Middle frontal gyrus (tissue), 1 donor: Measurements from ENCODE around the gene MAOB.

Experiments
- DNase-seq: peaks from one replicate; pipeline ENCODE4 v3.0.0-alpha.2; 2015; ENCODE audit warnings: low spot score; ENCODE audit errors: extremely low spot score

Gene MAOB

DNA sequence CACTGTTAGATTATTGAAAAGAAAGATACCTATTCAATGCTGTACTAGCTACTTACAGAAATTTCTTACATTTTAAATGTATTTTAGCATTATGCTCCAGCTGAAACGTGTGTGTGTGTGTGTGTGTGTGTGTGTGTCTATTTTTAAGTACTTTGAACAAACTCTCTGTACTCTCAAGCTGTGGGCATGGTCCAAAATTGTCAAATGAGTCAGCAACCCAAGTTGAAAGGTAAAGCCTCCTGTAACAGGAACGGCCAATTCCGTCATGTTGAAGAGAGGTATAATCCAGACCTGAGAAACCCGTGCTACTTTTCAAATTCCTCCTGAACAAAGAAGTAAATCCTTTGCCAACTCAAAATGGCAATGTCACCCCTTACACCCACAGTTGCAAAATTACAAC, 20.5 kb downstream of the MAOB start:
- no peak for DNase-seq

DNA sequence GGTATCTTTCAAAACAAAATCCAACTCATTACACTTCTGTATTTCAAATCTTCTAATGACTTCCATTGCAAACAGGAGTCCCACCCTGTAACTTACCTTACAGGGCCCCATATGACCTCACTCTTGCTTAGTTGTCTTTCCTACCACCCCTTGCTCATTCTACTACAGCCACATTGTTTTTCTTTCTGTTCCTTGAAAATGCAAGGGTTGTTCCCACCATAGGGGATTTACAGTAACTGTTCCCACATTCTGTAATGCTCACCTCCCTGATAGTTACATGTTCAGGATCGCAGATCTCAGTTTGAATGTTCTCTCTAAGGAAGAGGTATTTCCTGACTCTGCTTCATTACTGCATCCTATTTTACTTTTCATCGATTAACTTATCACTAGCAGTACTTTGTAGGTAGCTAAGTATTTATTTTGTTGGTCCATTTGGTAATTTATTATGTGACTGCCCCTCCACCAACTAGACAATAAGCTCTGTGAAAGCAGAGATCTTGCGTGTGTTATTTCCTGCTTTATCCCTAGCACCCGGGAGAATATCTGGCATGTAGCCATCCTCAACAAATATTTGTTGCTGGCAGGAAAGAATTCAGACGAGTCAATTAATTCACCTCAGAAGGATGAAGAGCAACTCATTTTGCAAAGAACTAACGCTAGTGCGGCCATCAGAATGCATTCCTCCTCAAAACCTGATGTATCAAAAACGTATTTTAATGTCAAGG, 21.4 kb downstream of the MAOB start:
- no peak for DNase-seq

GRCh38 chrX:43853225-43853828, 28.9 kb downstream of the MAOB start:
- no peak for DNase-seq

DNA sequence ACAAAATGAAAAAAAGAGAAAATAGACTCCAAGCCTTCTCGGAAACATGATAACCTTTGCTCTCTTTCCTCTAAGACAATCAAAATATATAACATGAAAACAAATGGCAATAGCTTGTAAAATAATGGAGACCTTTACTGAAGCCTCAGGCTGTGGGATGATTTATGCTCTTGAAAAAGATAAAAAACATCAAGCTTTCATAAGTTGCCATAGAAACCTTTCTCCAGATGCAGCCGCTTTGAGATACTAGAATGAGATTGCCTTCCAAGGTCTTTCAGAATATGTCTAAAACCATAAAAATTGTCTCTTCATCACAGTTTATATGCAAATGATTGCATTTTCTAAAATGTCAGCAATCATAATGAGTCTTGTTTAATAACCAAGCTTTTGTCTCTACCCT, 31.6 kb downstream of the MAOB start:
- no peak for DNase-seq

GRCh38 chrX:43849173-43849572, 33.1 kb downstream of the MAOB start:
- DNase-seq: no peak

GRCh38 chrX:43847352-43847751, 34.9 kb downstream of the MAOB start:
- no peak for DNase-seq

DNA sequence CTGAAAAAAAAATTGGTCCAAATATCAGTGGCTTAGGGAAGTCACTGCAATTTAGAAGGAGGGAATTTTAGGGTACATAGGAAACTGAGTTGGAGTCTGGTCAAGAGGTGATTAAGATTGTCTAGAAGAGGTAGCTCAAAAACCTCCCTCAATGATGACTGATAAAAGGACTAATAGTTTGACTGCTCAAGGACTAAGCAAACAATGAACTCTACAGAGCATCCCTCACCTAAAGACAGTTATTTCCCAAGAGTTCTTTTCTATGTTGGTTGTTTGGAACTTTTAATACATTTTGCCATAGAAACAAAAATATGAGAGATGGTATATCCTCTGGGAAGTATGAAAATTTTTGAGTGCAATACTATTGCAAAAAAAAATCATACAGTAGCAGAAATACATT, 35.7 kb downstream of the MAOB start:
- DNase-seq: no peak

GRCh38 chrX:43845776-43846175, 36.5 kb downstream of the MAOB start:
- DNase-seq: no peak

DNA sequence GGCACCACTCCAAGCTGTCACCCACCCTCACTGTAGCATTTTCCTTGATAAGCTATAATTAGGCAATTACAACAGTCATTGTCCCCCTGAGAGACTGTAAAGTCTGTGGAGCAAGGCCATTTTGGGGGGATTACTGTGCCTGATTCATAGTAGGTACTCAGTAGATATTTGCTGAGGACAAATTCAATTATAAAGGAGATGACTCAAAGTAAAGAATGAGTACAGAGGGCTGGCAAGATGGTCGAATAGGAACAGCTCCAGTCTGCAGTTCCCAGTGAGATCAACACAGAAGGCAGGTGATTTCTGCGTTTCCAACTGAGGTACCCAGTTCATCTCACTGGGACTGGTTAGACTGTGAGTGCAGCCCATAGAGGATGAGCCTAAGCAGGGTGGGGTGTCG, 42.0 kb downstream of the MAOB start:
- no peak for DNase-seq

GRCh38 chrX:43836435-43837184, 45.6 kb downstream of the MAOB start:
- DNase-seq: peak; percentile 3

- no peak for DNase-seq
These were observed 46.7 kb downstream of the MAOB start for GRCh38 chrX:43835559-43835958.

DNA sequence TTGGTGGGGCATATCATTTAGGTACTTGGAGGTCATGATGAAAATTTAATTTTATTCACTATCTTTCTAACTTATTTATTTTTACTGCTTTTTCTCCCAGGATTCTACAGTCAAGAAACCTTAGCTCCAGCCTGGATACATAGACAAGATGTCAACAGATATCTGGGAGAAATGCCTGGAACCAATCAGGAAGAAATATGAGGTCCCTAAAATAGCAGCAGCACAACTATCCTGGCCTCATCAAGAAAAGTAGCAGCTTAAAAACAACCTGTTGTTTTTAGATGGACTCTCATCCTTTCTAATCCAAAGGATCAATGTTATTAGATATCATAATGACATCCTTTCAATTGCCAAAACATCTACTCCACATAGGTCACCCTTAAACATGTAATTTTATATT, 54.5 kb downstream of the MAOB start:
- DNase-seq: no peak

DNA sequence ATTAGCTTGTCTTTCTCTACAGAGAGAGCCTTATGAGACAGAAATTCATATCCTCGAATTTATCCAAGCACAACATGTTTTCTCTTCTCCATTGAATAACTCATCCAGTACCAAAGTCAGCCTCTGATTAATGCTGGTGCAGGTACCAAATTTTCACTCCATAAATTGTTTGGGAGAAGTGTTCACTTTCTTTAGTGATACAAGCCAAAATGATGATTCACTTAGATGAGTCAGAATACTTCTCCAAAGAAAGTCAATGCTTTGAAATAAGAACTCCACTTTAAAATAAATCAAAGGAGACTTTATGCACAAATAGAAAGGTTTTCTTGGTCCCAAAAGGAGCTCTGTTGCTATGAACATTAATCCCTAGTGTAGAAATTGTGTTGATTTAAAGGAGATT, 60.2 kb downstream of the MAOB start:
- DNase-seq: no peak

DNA sequence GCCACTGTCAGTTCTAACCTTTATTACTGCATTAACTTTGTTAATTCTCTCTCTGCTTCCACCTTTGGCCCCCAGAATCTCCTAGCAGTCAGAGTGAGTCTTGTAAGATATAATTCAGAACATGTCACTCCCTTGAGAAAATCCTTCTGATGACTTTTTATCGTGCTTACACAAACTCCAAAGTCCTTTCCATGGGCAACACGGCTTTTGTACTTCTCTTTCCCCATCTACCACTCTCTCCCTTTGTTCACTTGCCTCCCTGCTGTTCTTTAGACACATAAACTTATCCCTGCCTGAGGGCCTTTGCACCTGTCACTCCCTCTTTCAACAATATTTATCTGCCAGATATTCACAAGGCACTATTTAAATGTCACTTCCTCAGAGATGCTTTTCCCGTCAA, 64.8 kb downstream of the MAOB start:
- no peak for DNase-seq

GRCh38 chrX:43815209-43815608, 67.0 kb downstream of the MAOB start:
- no peak for DNase-seq

DNA sequence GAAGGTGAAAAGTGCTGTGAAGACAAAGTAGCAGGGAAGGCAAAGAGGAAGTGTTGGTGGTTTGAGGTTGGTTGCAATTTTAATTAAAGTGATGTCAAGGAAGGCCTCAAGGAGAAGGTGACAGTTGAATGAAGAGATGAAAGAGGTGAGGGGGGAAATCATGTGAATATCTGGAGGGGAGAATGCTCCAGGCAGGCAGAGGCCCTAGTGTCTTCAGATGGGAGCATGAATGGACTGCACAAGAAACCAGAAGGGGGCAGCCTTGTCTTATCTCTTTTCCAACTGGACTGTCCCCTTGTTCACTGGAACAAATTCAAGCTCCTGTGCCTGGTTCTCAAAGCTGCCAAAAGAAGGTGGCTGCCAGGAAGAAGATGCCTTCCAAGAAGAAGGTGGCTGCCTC, 68.4 kb downstream of the MAOB start:
- DNase-seq: no peak

GRCh38 chrX:43813319-43813718, 68.9 kb downstream of the MAOB start:
- DNase-seq: no peak

- DNase-seq: no peak
These were observed 72.8 kb downstream of the MAOB start for GRCh38 chrX:43809463-43809862.

DNA sequence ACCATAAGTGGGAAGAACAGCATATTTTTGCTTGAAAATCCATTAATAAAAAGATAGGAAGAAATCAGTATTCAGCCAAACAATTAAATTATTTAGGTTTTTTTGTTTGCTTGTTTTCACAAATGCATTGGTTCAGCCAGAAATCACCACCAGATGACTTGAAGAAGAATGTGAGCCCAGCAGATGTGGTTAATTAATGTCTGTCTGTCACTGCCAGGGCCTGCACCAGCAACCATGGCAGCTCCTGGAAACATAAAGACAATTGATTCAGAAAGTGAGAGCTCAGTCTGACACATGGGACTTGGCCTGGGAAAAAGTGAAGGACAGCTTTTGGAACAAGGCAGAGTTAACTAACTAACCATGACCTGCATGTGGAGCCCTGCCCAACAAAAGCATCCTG, 74.0 kb downstream of the MAOB start:
- DNase-seq: no peak

DNA sequence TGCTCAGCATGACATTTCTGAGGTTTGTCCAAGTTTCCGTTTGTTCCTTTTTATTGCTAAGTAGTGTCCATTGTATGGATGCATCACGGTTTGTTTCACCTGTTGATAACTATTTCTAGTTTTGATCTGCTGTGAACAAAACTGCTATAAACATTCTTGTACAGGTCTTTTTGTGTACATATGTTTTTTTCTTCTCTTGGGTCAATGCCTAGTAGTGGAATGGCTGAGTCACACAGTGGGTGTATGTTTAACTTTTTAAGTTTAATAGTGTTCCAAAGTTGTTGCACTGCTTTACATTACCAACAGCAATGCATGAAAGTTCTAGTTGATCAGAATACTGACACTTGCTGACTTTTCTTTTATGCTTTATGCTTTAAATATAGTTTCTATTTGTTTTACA, 76.7 kb downstream of the MAOB start:
- no peak for DNase-seq

DNA sequence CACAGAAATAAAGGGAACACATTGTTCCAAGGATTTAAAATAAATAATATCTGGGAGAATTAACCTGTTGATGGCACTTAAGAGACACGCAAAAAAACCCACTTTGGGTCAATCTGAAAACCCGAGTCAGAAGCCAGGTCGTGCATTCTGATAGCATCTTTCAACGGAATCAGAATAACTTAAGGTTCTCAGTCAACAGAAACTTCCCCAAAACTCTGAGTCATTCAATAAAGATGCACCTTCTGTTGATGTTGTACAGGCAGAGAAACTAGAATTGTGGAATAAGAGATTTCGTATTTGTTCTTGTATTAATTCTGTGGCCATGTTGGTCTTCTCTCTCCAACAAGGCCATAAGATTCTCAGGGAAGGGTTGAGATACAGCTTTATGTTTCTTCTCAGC, 78.2 kb downstream of the MAOB start:
- DNase-seq: no peak

GRCh38 chrX:43785930-43786591, 96.2 kb downstream of the MAOB start:
- no peak for DNase-seq
